Hindlimb muscle (tissue), 1 donor: Measurements from ENCODE around the gene FAM25G. TPM values are rescaled to one million over a fixed set of nuclear protein-coding genes. Genes with fewer than 3 reads are reported as not detected.

Experiments
- DNase-seq: peaks from one replicate; pipeline ENCODE4 v3.0.0-alpha.2; 2013
- polyA plus RNA-seq: library from polyadenylated mRNA; unstranded; fragments of 120-200 nt; gene quantifications from one replicate; pipeline ENCODE4 v1.2.1, GENCODE V29; 2013; ENCODE audit not compliant: insufficient read length

The FAM25G gene
- polyA plus RNA-seq, 1 donor = not detected

- DNase-seq = no peak
Observed at GRCh38 chr10:47447209-47447608, 44.3 kb downstream of the FAM25G start.

- DNase-seq = no peak
Observed at GRCh38 chr10:47445720-47446119, 45.8 kb downstream of the FAM25G start.

GRCh38 chr10:47444047-47444446, 47.5 kb downstream of the FAM25G start:
- DNase-seq = no peak

- DNase-seq = no peak
Observed at GRCh38 chr10:47443145-47443544, 48.4 kb downstream of the FAM25G start.

DNA sequence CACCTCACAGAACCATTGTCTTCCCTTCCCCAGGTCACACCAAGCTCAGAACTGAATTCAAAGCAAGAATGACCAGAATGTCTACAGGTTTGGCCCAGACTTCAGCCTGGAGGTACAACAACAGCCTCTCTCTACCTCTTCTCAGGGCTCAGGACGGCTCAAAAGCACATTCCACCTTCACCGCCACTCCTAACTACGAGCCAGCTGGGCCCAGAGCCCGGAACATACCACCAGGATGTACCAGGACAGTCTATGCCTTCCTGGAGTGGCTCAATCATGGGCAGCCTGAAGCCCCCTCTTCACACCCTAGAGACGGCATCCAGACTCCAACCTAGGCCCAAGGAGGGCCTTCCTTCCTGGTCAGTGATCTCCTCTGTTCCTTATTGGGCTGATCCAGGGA, 49.1 kb downstream of the FAM25G start:
- no peak for DNase-seq

- DNase-seq = no peak
Observed at GRCh38 chr10:47441938-47442337, 49.6 kb downstream of the FAM25G start.

- DNase-seq = no peak
Observed at GRCh38 chr10:47440207-47440606, 51.3 kb downstream of the FAM25G start.

GRCh38 chr10:47438857-47439474, 52.5 kb downstream of the FAM25G start:
- DNase-seq = no peak

Other genes starting within 250 kb of the FAM25G start
- gene GDF10, start 191.5 kb downstream of the FAM25G start, polyA plus RNA-seq = 0.41 TPM
- gene GDF2, start 169.2 kb downstream of the FAM25G start, polyA plus RNA-seq = not detected
- 0.12 TPM for gene RBP3, start 143.3 kb downstream of the FAM25G start, polyA plus RNA-seq
- gene ZNF488, start 107.4 kb downstream of the FAM25G start, polyA plus RNA-seq = 3.6 TPM
- not detected for gene ANXA8, start 7.6 kb downstream of the FAM25G start, polyA plus RNA-seq
- 10.9 TPM for gene AGAP9, start 31.9 kb upstream of the FAM25G start, polyA plus RNA-seq